Astrocyte (in vitro differentiated cells and primary cell): ENCODE data around the gene ATP2B3.

Source experiments
- CTCF ChIP-seq: IDR thresholded peaks from 2 replicates; pipeline ENCODE4 v1.5.1; 2011; ENCODE audit warnings: low read depth, mild to moderate bottlenecking, inconsistent platforms, low read length, moderate library complexity; ENCODE audit not compliant: insufficient read depth
- EZH2 ChIP-seq: IDR thresholded peaks from 2 replicates; pipeline ENCODE4 v1.6.1; 2012; ENCODE audit warnings: mild to moderate bottlenecking, low read length, inconsistent platforms; ENCODE audit not compliant: insufficient read depth

GRCh38 chrX:153593811-153594500 lies 76.5 kb downstream of the ATP2B3 start:
- TF ChIP-seq CTCF: no peak
- no peak for TF ChIP-seq EZH2
